HG02798 (cell line): ENCODE measurements around the gene SV2C.
"Not testable (repeated sequence)": the region's sequence is repeated elsewhere in the genome, so short reads cannot be mapped to it uniquely, and the experiment has no call there.

ENCODE experiments used
- ATAC-seq: cut with Tn5 transposase; IDR thresholded peaks from one replicate; pipeline ENCODE4 v1.9.1; 2021; ENCODE audit warnings: mild to moderate bottlenecking; ENCODE audit not compliant: unreplicated experiment, poor library complexity

The SV2C gene

GRCh38 chr5:76291305-76292077 is 208.3 kb downstream of the SV2C start:
- ATAC-seq: no peak

- peak; percentile 74 for ATAC-seq
These were observed 209.6 kb downstream of the SV2C start for GRCh38 chr5:76292620-76293322.

GRCh38 chr5:76294573-76294972 is 211.4 kb downstream of the SV2C start:
- ATAC-seq: no peak

DNA sequence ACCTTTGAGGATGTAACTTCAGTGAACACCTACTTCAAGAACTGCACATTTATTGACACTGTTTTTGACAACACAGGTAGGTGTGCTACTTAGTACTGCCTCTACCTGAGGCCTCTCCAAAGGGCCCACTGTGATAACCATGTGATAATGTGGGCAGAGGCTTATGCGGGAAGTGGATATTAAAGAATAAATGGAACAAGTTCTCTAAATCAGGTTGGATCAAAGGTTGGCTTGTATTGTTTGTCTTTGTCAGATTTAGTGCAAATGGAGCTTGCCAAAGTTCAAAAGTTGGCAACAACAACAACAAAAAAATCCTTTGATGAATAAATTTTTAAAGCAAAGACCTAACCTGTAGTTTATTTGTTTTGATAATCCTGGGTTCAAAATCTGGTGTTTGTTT is 215.7 kb downstream of the SV2C start:
- no peak for ATAC-seq

GRCh38 chr5:76299592-76299991 is 216.4 kb downstream of the SV2C start:
- ATAC-seq: no peak

GRCh38 chr5:76301932-76302331 is 218.7 kb downstream of the SV2C start:
- not testable (repeated sequence) for ATAC-seq

- not testable (repeated sequence) for ATAC-seq
These were observed 219.5 kb downstream of the SV2C start for GRCh38 chr5:76302661-76303060.

- ATAC-seq: no peak
These were observed 220.7 kb downstream of the SV2C start for GRCh38 chr5:76303921-76304320.

- ATAC-seq: no peak
These were observed 222.1 kb downstream of the SV2C start for GRCh38 chr5:76305269-76305668.

DNA sequence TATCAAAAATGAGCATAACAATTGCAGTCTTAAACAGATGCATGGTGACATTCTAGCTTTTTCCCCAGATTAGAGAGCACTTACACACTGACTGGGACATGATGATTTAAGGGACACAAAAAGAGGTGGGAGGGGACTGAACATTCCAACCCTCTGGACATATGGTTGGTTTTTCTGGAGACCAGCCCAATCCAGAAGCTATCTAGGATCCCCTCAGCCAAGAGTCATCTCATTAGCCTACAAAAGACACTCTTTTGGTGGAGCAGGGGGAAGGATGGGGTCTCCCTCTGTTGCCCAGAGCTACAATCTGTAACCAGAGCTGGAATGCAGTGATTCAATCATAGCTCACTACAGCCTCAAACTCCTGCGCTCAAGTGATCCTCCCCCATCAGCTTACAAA is 222.6 kb downstream of the SV2C start:
- no peak for ATAC-seq

GRCh38 chr5:76310208-76310607 is 227.0 kb downstream of the SV2C start:
- no peak for ATAC-seq

- ATAC-seq: no peak
These were observed 229.6 kb downstream of the SV2C start for GRCh38 chr5:76312783-76313182.

GRCh38 chr5:76314643-76315042 is 231.5 kb downstream of the SV2C start:
- no peak for ATAC-seq

DNA sequence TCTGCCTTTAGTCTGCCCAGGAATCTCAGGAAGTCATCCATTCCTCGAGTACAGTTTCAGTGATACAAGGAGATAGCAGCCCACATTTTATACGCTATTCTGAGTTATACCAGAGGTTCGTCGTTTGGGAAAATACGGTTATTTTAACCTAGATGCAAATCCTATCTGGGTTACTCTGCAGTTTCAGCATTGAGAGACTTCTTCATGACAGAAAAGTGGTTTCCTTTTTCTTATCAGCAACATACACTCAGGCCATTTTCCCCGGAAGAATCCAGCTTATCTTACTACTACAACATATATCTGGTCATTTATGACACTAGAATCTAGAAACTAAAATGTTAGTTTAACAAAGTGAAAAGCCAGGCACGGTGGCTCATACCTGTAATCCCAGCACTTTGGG is 236.5 kb downstream of the SV2C start:
- no peak for ATAC-seq

DNA sequence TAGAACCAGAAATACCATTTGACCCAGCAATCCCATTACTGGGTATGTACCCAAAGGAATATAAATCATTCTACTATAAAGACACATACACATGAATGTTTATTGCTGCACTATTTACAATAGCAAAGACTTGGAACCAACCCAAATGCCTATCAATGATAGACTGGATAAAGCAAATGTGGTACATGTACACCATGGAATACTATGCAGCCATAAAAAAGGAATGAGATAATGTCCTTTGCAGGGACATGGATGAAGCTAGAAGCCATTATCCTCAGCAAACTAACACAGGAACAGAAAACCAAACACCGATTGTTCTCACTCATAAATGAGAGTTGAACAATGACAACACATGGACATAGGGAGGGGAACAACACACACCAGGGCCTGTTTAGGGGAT is 240.3 kb downstream of the SV2C start:
- not testable (repeated sequence) for ATAC-seq

DNA sequence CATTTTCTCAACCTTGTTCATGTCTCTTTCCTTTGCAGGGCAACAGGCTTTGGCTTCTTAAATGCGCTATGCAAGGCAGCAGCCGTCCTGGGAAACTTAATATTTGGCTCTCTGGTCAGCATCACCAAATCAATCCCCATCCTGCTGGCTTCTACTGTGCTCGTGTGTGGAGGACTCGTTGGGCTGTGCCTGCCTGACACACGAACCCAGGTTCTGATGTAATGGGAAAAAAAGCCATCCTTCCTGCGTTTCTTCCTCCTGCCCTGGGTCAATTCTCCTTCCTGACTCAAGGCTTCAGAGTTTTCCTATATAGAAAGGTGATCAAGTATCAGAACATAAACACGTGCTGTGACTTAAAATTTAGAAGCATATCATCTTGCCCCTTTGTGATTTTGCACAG is 242.1 kb downstream of the SV2C start:
- ATAC-seq: no peak

DNA sequence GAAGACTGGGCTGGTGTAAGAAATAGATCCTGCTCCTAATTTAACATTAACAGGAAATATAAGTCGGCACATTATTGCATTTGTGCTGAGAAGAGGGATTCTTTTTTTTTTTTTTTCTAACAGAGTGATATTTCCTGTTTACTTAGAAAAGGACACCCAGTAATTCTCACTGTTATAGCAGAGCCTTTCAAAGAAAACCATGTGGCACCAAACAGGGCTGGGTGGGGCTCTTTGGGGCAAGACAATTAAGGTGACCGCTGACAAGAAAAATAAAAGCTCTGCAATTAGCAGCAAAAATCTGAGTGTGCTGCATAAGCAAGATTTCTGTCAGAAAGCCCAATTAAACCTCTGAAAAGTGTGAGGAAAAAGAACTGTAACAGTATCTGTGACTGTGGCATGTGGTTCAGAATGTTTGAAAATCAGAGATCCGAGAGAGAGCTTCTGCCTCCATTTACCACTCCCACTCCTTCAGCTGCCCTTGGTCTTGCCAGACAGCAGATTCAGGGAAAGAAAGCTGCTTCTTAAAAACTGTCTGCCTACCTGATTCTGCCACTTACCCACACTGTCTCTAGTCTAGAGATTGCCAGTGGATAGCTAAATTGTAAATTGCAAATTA is 242.8 kb downstream of the SV2C start:
- ATAC-seq: no peak

DNA sequence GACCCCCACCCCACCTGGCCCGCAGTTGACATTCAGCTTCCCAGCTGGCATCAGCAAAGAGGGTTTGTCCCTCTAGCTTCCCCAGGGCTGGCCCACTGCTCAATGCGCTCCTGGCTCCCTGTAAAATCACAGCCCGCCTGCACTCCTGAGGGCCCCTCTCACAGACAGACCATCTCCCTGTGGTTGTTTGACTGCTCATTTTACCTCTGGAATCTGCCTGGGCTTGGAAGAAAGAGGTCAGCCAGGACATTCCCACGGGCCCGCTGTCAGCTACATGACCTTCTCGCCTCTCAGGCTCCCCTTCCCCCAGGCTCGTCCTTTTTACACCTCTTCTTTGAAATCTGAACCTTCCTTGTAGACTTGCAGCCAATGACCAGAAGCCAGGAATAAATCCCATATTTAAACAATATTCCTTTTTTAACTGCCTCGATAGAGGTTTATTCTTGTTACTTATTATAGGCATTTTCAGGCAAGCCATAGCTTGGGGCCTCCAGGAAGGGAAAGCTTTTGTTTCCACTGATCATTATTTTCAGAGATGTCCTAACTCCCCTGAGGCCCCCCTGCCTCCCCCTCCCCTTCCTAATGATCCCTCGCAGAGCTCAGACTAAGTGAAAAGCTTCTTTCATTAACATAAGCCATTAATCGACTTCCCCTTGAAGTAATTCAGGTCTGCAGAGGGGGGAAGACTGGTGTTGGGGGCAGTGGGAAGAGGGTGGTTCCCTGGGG is 243.6 kb downstream of the SV2C start:
- ATAC-seq: no peak

- no peak for ATAC-seq
These were observed 246.2 kb downstream of the SV2C start for GRCh38 chr5:76329346-76329745.

- no peak for ATAC-seq
These were observed 247.9 kb downstream of the SV2C start for GRCh38 chr5:76331126-76331525.

DNA sequence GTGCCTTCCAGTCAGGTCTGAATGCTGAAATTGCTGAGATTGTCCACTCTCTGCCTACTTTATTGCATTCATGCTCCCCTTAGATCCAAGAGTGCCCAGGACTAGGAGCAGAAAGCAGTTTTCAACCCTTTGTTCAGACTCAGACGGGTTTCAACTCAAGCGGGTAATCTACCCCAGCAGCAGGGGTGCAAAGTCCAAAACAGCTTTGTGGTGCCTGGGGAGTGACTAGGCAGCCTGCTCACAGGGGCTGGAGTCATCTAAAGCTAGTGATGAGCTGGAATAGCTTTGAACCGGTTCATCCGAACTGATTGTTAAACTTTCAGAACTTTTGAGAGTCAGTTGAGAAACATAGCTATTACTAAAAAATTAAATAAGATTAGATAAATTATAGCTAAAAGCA is 248.9 kb downstream of the SV2C start:
- ATAC-seq: no peak
